G401 (cell line): ENCODE results near the gene FCHSD1. TPM values are rescaled to one million over a fixed set of nuclear protein-coding genes. Genes with fewer than 3 reads are reported as not detected.

Source experiments
- DNase-seq: peaks from one replicate; pipeline ENCODE4 v3.0.0-alpha.2; 2015; ENCODE audit warnings: low spot score
- in situ Hi-C: cut with HindIII; loops from 2 replicates; pipeline ENCODE4 v1.10.0; 2016; ENCODE audit warnings: low sequenced_read_pairs, mixed read lengths
- total RNA-seq: library from RNA; depleted of rRNA; stranded (reverse); fragments of >200 nt; shearing (Covaris generic); gene quantifications from 2 replicates; pipeline ENCODE4 v1.2.3, GENCODE V29; 2014

FCHSD1 gene
- total RNA-seq, 1 experiment from 2014 or later: 17.7 TPM

DNA sequence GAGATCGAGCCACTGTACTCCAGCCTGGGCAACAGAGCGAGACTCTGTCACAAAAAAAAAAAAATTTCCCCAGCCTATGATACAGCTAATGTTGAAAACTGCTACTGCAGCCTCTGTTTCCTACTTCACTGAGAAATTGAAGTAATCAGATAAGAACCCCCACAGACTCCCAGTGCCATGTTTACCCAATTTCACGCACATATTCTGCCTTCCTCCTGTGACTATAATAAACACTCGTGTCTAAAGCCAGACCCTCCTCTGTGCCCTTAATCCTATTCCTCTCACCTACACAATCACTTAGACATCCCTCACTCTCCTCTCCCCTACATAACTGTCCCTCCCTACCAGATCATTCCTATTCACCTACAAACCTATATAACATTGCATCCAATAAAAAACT, 24.5 kb upstream of the FCHSD1 start:
- no peak for DNase-seq
- in situ Hi-C loops: no loop called here

- in situ Hi-C loops: no loop called here
Observed at GRCh38 chr5:141674747-141675146, 23.5 kb upstream of the FCHSD1 start.

GRCh38 chr5:141672841-141673813, 21.9 kb upstream of the FCHSD1 start:
- peak; percentile 18 for DNase-seq
- in situ Hi-C loops: no loop called here

More at GRCh38 chr5:141674747-141675146, 23.5 kb upstream of the FCHSD1 start:
- no peak for DNase-seq

GRCh38 chr5:141672071-141672840, 21.0 kb upstream of the FCHSD1 start:
- in situ Hi-C loops: no loop called here
- DNase-seq: no peak

DNA sequence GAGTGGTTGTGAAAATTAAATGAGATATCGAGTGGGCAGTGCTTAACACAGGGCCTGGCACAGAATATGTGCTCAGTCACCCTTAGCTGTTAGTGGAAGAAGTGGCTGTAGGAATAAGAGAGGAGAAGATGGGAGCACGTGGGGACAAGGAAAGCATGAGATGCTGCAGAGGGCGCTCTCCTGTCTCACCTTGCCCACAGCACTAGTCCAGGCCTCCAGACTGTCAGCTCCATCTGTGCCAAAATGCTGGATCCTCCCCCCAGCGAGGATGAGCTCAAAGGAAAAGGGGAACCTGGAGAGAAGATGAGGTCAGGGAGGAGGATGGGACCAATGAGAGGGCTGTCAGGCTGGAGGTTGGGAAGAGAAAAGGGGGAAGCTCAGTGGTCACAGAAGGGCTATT, 18.3 kb upstream of the FCHSD1 start:
- in situ Hi-C loops: no loop called here
- DNase-seq: peak; percentile 9

- in situ Hi-C loops: no loop called here
- no peak for DNase-seq
Observed at GRCh38 chr5:141668601-141669265, 17.5 kb upstream of the FCHSD1 start.

- in situ Hi-C loops: no loop called here
- no peak for DNase-seq
Observed at GRCh38 chr5:141665995-141666940, 15.1 kb upstream of the FCHSD1 start.

DNA sequence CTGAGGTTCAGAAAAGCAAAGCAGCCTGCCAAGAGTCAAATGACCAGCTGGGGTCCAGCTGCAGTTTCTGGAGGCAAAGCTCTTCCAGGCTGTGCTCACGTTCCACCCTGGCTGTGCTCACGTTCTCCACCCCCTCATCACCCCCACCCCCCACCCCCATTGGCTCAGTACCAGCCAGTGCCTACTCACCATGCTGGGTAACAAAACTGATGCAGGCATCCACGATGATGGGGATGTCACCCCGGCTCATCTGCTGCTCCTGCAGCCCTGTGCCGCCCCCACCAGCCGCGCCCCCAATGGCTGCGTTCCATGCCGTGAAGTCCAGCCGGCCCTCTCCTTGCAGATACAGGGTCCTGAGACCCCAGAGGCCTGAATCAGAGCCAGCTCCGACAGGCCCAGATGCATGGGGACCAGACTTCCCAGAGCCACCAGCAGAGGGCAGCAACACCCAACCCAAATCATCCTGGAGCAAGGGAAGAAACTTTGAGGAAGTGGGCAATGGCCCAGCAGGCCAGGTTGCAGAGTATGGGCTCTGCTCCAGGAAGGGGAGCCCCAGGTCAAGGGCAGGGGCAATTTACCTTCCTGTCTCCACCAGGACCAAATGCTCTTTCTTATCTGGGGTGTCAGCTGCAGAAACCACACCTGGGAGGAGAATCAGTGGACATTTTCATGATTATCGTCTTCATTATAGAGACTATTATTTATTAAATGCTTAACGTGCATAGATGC, 13.7 kb upstream of the FCHSD1 start:
- in situ Hi-C loops: no loop called here

GRCh38 chr5:141663506-141663905, 12.3 kb upstream of the FCHSD1 start:
- in situ Hi-C loops: no loop called here
- DNase-seq: no peak

More for the DNA sequence above, 13.7 kb upstream of the FCHSD1 start:
- DNase-seq: peak; percentile 74

- in situ Hi-C loops: no loop called here
- no peak for DNase-seq
Observed at GRCh38 chr5:141662028-141662427, 10.8 kb upstream of the FCHSD1 start.

- DNase-seq: no peak
- in situ Hi-C loops: no loop called here
Observed at GRCh38 chr5:141657937-141658545, 6.8 kb upstream of the FCHSD1 start.

- in situ Hi-C loops: no loop called here
Observed at GRCh38 chr5:141657404-141657803, 6.2 kb upstream of the FCHSD1 start.

DNA sequence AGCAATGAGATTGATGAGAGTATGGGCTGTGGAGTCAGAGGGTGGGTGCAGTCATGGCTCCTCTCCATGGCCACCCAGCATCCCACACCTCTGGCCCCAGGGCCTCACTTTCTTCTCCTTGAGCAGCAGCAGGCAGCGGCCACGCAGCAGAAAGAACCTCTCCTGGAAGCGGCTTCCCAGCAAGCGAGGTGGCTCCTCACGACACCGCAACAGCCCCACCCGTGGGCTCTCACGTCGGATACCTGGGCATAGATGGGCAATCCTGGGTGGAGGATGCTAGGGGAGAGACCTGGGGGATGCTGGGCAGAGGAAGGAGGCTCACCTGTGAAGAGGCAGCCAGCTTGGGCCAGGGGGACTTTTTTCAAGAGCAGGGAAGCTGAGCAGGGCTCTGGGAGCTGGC, 5.2 kb upstream of the FCHSD1 start:
- in situ Hi-C loops: no loop called here

More at GRCh38 chr5:141657404-141657803, 6.2 kb upstream of the FCHSD1 start:
- DNase-seq: no peak

GRCh38 chr5:141655020-141655419, 3.8 kb upstream of the FCHSD1 start:
- DNase-seq: no peak

More for the DNA sequence above, 5.2 kb upstream of the FCHSD1 start:
- DNase-seq: no peak

GRCh38 chr5:141654298-141654697, 3.1 kb upstream of the FCHSD1 start:
- no peak for DNase-seq
- in situ Hi-C loops: no loop called here

More at GRCh38 chr5:141655020-141655419, 3.8 kb upstream of the FCHSD1 start:
- in situ Hi-C loops: no loop called here

- no peak for DNase-seq
- in situ Hi-C loops: no loop called here
Observed at GRCh38 chr5:141651728-141652105, 499 bp upstream of the FCHSD1 start.

GRCh38 chr5:141649972-141650371, 1.2 kb downstream of the FCHSD1 start:
- no peak for DNase-seq
- in situ Hi-C loops: no loop called here
